GM23338 (cell line): Measurements from ENCODE around the gene LRRC27. TPM values are rescaled to one million over a fixed set of nuclear protein-coding genes. Genes with fewer than 3 reads are reported as not detected.

Experiments used
- ATAC-seq: fragments of 200-7000 bp; cut with Tn5 transposase; 3 replicates; pipeline ENCODE4 v1.9.1; 2020
- DNase-seq: peaks from one replicate; pipeline ENCODE4 v3.0.0-alpha.2; 2015; ENCODE audit warnings: low spot score
- H2AFZ ChIP-seq: fragments of 200-600 bp; sonication (generic); 2 replicates; pipeline ENCODE4 v1.8.0; 2016; ENCODE audit warnings: antibody characterized with exemption, mild to moderate bottlenecking, moderate library complexity
- H3F3A ChIP-seq: fragments of 200-600 bp; sonication (generic); replicated peaks from 2 replicates; pipeline ENCODE4 v1.8.0; 2017; ENCODE audit warnings: antibody characterized with exemption, mixed run types, low read depth
- H3K27ac ChIP-seq: fragments of 200-600 bp; sonication (generic); 2 replicates; pipeline ENCODE4 v1.6.1; 2016; ENCODE audit warnings: low read depth
- H3K27me3 ChIP-seq: fragments of 200-600 bp; sonication (generic); 2 replicates; pipeline ENCODE4 v1.8.0; 2016; ENCODE audit warnings: mild to moderate bottlenecking, mixed run types, moderate library complexity; ENCODE audit not compliant: insufficient read depth
- H3K36me3 ChIP-seq: fragments of 200-600 bp; sonication (generic); 2 replicates; pipeline ENCODE4 v1.8.0; 2016; ENCODE audit warnings: mild to moderate bottlenecking; ENCODE audit not compliant: insufficient read depth
- H3K4me1 ChIP-seq: fragments of 200-600 bp; sonication (generic); 2 replicates; pipeline ENCODE4 v1.8.0; 2016; ENCODE audit warnings: mild to moderate bottlenecking, moderate library complexity; ENCODE audit not compliant: insufficient read depth
- H3K4me2 ChIP-seq: fragments of 200-600 bp; sonication (generic); 2 replicates; pipeline ENCODE4 v1.7.1; 2017; ENCODE audit warnings: mixed run types
- H3K4me3 ChIP-seq: fragments of 200-600 bp; sonication (generic); 2 replicates; pipeline ENCODE4 v1.6.1; 2016; ENCODE audit warnings: mixed run types
- H3K79me2 ChIP-seq: fragments of 200-600 bp; sonication (generic); replicated peaks from 2 replicates; pipeline ENCODE4 v1.8.0; 2017; ENCODE audit warnings: mild to moderate bottlenecking; ENCODE audit not compliant: insufficient read depth
- H3K9me2 ChIP-seq: fragments of 200-600 bp; sonication (generic); 2 replicates; pipeline ENCODE4 v1.8.0; 2017; ENCODE audit not compliant: insufficient read depth
- H4K20me1 ChIP-seq: fragments of 200-600 bp; sonication (generic); replicated peaks from 2 replicates; pipeline ENCODE4 v1.8.0; 2017; ENCODE audit warnings: mild to moderate bottlenecking; ENCODE audit not compliant: insufficient read depth
- H3K27ac Mint-ChIP-seq: 2 replicates; pipeline ENCODE4 v1.8.0; 2020; ENCODE audit warnings: inconsistent platforms, mild to moderate bottlenecking, moderate library complexity, mixed read lengths
- H3K27me3 Mint-ChIP-seq: 3 replicates; pipeline ENCODE4 v1.8.0; 2022; ENCODE audit warnings: low read depth, mild to moderate bottlenecking, moderate library complexity, mixed read lengths, inconsistent platforms; ENCODE audit not compliant: insufficient read depth, poor library complexity
- H3K36me3 Mint-ChIP-seq: 3 replicates; pipeline ENCODE4 v1.8.0; 2021; ENCODE audit warnings: low read depth, mild to moderate bottlenecking, inconsistent platforms, moderate library complexity, mixed read lengths
- H3K4me1 Mint-ChIP-seq: 3 replicates; pipeline ENCODE4 v1.8.0; 2020; ENCODE audit warnings: mild to moderate bottlenecking, inconsistent platforms, mixed read lengths
- H3K4me3 Mint-ChIP-seq: 3 replicates; pipeline ENCODE4 v1.8.0; 2021; ENCODE audit warnings: moderate library complexity, mild to moderate bottlenecking, inconsistent platforms, mixed read lengths
- H3K9me3 Mint-ChIP-seq: 3 replicates; pipeline ENCODE4 v1.8.0; 2020; ENCODE audit warnings: moderate library complexity, mild to moderate bottlenecking, inconsistent platforms, mixed read lengths
- CREB1 ChIP-seq: fragments of 250-450 bp; sonication (Bioruptor Pico); IDR thresholded peaks from 2 replicates; pipeline ENCODE4 v1.5.0; 2020; ENCODE audit warnings: low read depth, mild to moderate bottlenecking, moderate library complexity
- EZH2 ChIP-seq: fragments of 200-600 bp; sonication (generic); IDR thresholded peaks from one replicate; pipeline ENCODE4 v1.8.0; 2017; ENCODE audit warnings: antibody characterized with exemption, mild to moderate bottlenecking, low read depth; ENCODE audit not compliant: unreplicated experiment
- NANOG ChIP-seq: IDR thresholded peaks from 2 replicates; pipeline ENCODE4 v1.6.1; 2016; ENCODE audit warnings: antibody characterized with exemption, borderline replicate concordance
- POLR2AphosphoS5 ChIP-seq: IDR thresholded peaks from 2 replicates; pipeline ENCODE4 v1.6.1; 2016; ENCODE audit warnings: antibody characterized with exemption, low read depth
- STAT1 ChIP-seq: IDR thresholded peaks from one replicate; pipeline ENCODE4 v1.6.1; 2016; ENCODE audit warnings: antibody characterized with exemption; ENCODE audit not compliant: unreplicated experiment
- ZNF331 ChIP-seq: fragments of 250-450 bp; sonication (Bioruptor Pico); IDR thresholded peaks from 2 replicates; pipeline ENCODE4 v1.5.0; 2020; ENCODE audit warnings: low read depth, mild to moderate bottlenecking, moderate library complexity
- polyA plus RNA-seq: library from polyadenylated mRNA; unstranded; fragments of >200 nt; fragmentation: Nextera tagmentation; extraction: Ambion mirVana; gene quantifications from 2 replicates; pipeline ENCODE4 v1.2.1, GENCODE V29; 2016
- total RNA-seq: library from RNA; depleted of rRNA; stranded (reverse); fragments of >200 nt; shearing (Covaris generic); gene quantifications from 2 replicates; pipeline ENCODE4 v1.2.3, GENCODE V29; 2014
- TF ChIP-seq, protein P1 (sequence below): IDR thresholded peaks from one replicate; pipeline ENCODE4 v1.6.1; 2018; ENCODE audit warnings: antibody characterized with exemption; ENCODE audit not compliant: unreplicated experiment

The LRRC27 gene
- total and polyA plus RNA-seq, 2 experiments from 2014 or later = 2.9 to 3.5 TPM

DNA sequence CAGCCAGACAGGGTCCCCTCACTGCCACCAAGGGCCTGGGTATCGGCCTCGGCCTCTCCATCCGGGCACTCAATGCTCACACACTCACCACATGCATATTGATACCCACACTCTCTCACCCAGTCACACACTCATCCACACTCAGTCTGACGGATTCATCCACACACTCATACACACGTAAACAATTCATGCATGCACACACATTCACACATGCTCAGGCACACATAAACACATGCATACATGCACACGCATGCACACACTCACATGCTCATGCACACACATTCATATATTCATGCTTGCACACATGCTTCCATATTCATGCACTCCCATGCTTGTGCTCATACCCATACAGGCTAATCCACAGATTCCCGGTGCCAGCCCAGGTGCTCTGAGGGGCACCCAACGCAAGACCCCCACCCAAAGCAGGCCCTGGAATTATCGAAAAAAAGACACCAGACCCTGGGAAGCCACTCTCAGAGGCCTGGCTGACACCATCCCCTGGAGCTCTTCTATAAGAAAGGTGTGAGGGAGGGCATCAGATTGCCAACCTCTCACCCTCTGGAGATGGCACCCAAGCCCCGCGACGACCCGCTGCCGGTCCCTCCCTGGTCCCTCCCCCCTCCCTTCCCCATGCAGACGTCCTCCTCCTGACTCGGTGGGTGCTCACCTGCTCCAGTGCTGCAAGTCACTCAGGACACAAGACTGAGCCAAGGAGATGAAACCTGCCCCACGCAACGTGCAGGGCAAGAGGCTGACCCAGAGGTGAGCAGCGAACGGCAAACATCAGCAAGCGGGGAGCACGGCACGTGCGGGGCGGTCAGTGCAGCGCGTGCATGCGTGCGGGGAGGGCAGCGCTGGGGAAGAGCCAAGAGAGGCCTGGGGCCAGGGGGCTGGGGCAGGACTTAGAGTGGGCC, 39.4 kb upstream of the LRRC27 start (continued):
- TF ChIP-seq STAT1 = no peak
- TF ChIP-seq NANOG = no peak
- no peak for TF ChIP-seq EZH2
- TF ChIP-seq, protein P1, sequence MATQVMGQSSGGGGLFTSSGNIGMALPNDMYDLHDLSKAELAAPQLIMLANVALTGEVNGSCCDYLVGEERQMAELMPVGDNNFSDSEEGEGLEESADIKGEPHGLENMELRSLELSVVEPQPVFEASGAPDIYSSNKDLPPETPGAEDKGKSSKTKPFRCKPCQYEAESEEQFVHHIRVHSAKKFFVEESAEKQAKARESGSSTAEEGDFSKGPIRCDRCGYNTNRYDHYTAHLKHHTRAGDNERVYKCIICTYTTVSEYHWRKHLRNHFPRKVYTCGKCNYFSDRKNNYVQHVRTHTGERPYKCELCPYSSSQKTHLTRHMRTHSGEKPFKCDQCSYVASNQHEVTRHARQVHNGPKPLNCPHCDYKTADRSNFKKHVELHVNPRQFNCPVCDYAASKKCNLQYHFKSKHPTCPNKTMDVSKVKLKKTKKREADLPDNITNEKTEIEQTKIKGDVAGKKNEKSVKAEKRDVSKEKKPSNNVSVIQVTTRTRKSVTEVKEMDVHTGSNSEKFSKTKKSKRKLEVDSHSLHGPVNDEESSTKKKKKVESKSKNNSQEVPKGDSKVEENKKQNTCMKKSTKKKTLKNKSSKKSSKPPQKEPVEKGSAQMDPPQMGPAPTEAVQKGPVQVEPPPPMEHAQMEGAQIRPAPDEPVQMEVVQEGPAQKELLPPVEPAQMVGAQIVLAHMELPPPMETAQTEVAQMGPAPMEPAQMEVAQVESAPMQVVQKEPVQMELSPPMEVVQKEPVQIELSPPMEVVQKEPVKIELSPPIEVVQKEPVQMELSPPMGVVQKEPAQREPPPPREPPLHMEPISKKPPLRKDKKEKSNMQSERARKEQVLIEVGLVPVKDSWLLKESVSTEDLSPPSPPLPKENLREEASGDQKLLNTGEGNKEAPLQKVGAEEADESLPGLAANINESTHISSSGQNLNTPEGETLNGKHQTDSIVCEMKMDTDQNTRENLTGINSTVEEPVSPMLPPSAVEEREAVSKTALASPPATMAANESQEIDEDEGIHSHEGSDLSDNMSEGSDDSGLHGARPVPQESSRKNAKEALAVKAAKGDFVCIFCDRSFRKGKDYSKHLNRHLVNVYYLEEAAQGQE = no peak
- TF ChIP-seq ZNF331 (CRISPR knock-in tag) = no peak
- TF ChIP-seq CREB1 (CRISPR knock-in tag) = no peak

DNA sequence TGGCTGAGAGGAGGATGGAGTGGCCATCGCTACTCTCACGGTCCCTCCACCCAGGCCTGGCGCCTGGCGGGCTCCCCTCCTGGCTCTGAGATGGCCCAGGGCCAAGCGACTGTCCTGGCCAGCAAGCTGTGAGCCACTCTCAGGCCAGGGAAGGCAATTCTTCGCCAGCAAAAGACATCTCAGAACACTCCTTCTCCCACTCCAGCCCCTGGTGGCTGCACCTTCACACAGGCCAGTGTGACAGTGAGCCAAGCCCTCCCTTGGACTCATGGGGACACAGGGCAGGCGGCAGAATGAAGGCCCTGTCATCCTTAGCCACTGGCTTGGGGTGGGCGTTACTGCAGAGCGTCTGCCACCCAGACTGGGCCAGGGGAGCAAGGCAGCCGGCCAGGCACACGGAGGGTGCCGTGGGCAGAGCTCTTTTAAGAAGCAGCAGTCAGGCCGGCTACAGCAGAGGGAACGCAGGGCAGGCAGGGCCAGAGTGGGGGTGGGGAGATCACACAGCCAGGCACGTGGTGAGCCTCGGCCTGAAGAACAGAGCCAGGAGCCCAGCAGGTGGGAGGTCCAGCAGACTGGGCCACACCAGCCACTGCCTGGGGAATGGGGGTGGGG, 38.7 kb upstream of the LRRC27 start:
- no peaks in the 10 kb centered on the region for H3K27me3 ChIP-seq
- no peak overlapping the region for H3K4me3 ChIP-seq
- H4K20me1 ChIP-seq = no peaks in the 10 kb centered on the region
- H3K27ac ChIP-seq = no peak overlapping the region
- no peaks in the 10 kb centered on the region for H3F3A ChIP-seq
- no peak overlapping the region; the same call in 1 of the 2 replicates for H3K27ac Mint-ChIP-seq
- ATAC-seq (peak; percentile 60), DNase-seq (no peak)
- H2AFZ ChIP-seq = no peak overlapping the region
- no peak overlapping the region for H3K4me2 ChIP-seq
- no peak for TF ChIP-seq POLR2AphosphoS5
- TF ChIP-seq, protein P1 = peak; percentile 34
- H3K9me2 ChIP-seq = no peaks in the 10 kb centered on the region
- H3K4me1 ChIP-seq = no peaks in the 10 kb centered on the region
- H3K79me2 ChIP-seq = no peaks in the 10 kb centered on the region
- H3K4me3 Mint-ChIP-seq = no peak overlapping the region
- no peaks in the 10 kb centered on the region; the same call in 2 of the 3 replicates for H3K36me3 Mint-ChIP-seq
- peaks cover 18% of the 10 kb centered on the region for H3K4me1 Mint-ChIP-seq
- peaks cover 18% of the 10 kb centered on the region for H3K27me3 Mint-ChIP-seq
- no peaks in the 10 kb centered on the region; the same call in 2 of the 3 replicates for H3K9me3 Mint-ChIP-seq
- no peaks in the 10 kb centered on the region for H3K36me3 ChIP-seq
